K562 (cell line): ENCODE results near the gene MLLT11. TPM values are rescaled to one million over a fixed set of nuclear protein-coding genes. Genes with fewer than 3 reads are reported as not detected.

ENCODE experiments used
- ATF1 ChIP-seq, 2 experiments: fragments of 450-650 bp in 1 of 2; IDR thresholded peaks; 2 replicates each; pipeline ENCODE4 v1.6.1; 2016; ENCODE audit warnings: missing compliant biosample characterization in 1 of 2, missing genetic modification characterization in 1 of 2
- BMI1 ChIP-seq: fragments of 150-350 bp; IDR thresholded peaks from 2 replicates; pipeline ENCODE4 v1.6.1; 2014; ENCODE audit warnings: low read length
- CEBPG ChIP-seq, 3 experiments: fragments of 200-800 bp in 1 of 3; sonication (Bioruptor generic) in 1 of 3; sonication (generic) in 1 of 3; formaldehyde crosslinking in 1 of 3; IDR thresholded peaks in 2 of 3; conservative IDR thresholded peaks in 1 of 3; 2 replicates each; pipeline versions ENCODE4 v1.6.1 to v1.8.0; 2016 to 2022; ENCODE audit warnings: missing compliant biosample characterization in 2 of 3, missing genetic modification characterization in 2 of 3, mild to moderate bottlenecking in 1 of 3, missing genetic modification reagents in 1 of 3
- FOXP1 ChIP-seq: sonication (generic); formaldehyde crosslinking; IDR thresholded peaks from 2 replicates; pipeline ENCODE4 v1.8.0; 2022; ENCODE audit warnings: mild to moderate bottlenecking, missing genetic modification reagents
- GTF2B ChIP-seq: IDR thresholded peaks from 2 replicates; pipeline ENCODE4 v1.6.1; 2011; ENCODE audit not compliant: insufficient read length; ENCODE audit errors: extremely low read depth
- MTA2 ChIP-seq: fragments of 450-650 bp; IDR thresholded peaks from 2 replicates; pipeline ENCODE4 v1.6.1; 2016; ENCODE audit warnings: low read depth
- NR3C1 ChIP-seq: sonication (generic); formaldehyde crosslinking; IDR thresholded peaks from 2 replicates; pipeline ENCODE4 v1.8.1; 2022; ENCODE audit warnings: missing genetic modification reagents
- NRF1 ChIP-seq, 2 experiments: fragments of 450-650 bp; IDR thresholded peaks in 1 of 2; conservative IDR thresholded peaks in 1 of 2; 2 replicates each; pipeline ENCODE4 v1.6.1; 2014; ENCODE audit warnings: mild to moderate bottlenecking in 2 of 2
- POLR2G ChIP-seq: fragments of 200-400 bp; formaldehyde crosslinking; IDR thresholded peaks from 2 replicates; pipeline ENCODE4 v1.6.1; 2017; ENCODE audit warnings: low read depth, mild to moderate bottlenecking, antibody characterized with exemption, low read length, moderate library complexity
- SETDB1 ChIP-seq: IDR thresholded peaks from one replicate; pipeline ENCODE4 v1.6.1; 2012; ENCODE audit warnings: low read length, control low read depth, inconsistent platforms
- SIN3A ChIP-seq, 2 experiments: fragments of 150-350 bp in 1 of 2; IDR thresholded peaks; 2 replicates each; pipeline ENCODE4 v1.6.1; 2011 to 2016; ENCODE audit warnings: borderline replicate concordance in 2 of 2, low read depth in 2 of 2, low read length in 2 of 2, mild to moderate bottlenecking in 2 of 2, moderate library complexity in 2 of 2; ENCODE audit not compliant: control insufficient read depth in 1 of 2
- STAG1 ChIP-seq: sonication (generic); formaldehyde crosslinking; IDR thresholded peaks from 2 replicates; pipeline ENCODE4 v1.5.0; 2020; ENCODE audit warnings: missing genetic modification reagents, borderline replicate concordance
- TARDBP ChIP-seq: fragments of 450-650 bp; IDR thresholded peaks from 2 replicates; pipeline ENCODE4 v1.6.1; 2016
- ZNF133 ChIP-seq: fragments of 250-450 bp; sonication (Bioruptor Pico); IDR thresholded peaks from 2 replicates; pipeline ENCODE4 v1.4.0; 2020; ENCODE audit warnings: mild to moderate bottlenecking
- ZNF184 ChIP-seq: sonication (generic); formaldehyde crosslinking; IDR thresholded peaks from 2 replicates; pipeline ENCODE4 v1.5.0; 2020; ENCODE audit warnings: missing genetic modification reagents
- ZNF609 ChIP-seq: sonication (generic); formaldehyde crosslinking; IDR thresholded peaks from 2 replicates; pipeline ENCODE4 v1.8.1; 2023; ENCODE audit warnings: missing genetic modification reagents, mild to moderate bottlenecking, borderline replicate concordance
- ZNF668 ChIP-seq: fragments of 250-450 bp; sonication (Bioruptor Pico); IDR thresholded peaks from 2 replicates; pipeline ENCODE4 v1.8.0; 2022; ENCODE audit warnings: mild to moderate bottlenecking, inconsistent platforms
- polyA plus RNA-seq, 8 experiments: library from polyadenylated mRNA; depleted of rRNA in 4 of 8; stranded (reverse) in 5 of 8; unstranded in 3 of 8; fragments of >200 nt; fragmentation: Nextera tagmentation in 2 of 8; fragmentation: Illumina TruSeq in 1 of 8; extraction: Ambion mirVana in 2 of 8; extraction: Trizol in 1 of 8; gene quantifications; 2 replicates each; pipeline versions ENCODE4 v1.2.1 to v1.2.3, GENCODE V29; 2011 to 2014; ENCODE audit warnings: inconsistent platforms in 1 of 8, missing spikeins in 1 of 8
- total RNA-seq, 7 experiments: library from RNA; depleted of rRNA in 6 of 7; stranded (reverse); fragments of >200 nt in 6 of 7; fragmentation: Illumina TruSeq in 2 of 7; extraction: Trizol in 2 of 7; gene quantifications; 2 replicates each; pipeline versions ENCODE4 v1.2.1 to v1.2.3, GENCODE V29; 2011 to 2021; ENCODE audit warnings: low replicate concordance in 1 of 7
- TF ChIP-seq, protein P1 (sequence below): fragments of 250-450 bp; sonication (Bioruptor Pico); IDR thresholded peaks from 2 replicates; pipeline ENCODE4 v1.4.0; 2020; ENCODE audit warnings: mild to moderate bottlenecking
- TF ChIP-seq, protein P2 (sequence below): fragments of 250-450 bp; sonication (Bioruptor Pico); IDR thresholded peaks from 2 replicates; pipeline ENCODE4 v1.8.0; 2022; ENCODE audit warnings: moderate library complexity, mild to moderate bottlenecking, inconsistent platforms

Gene MLLT11
- total and polyA plus RNA-seq, 9 of the 15 experiments (the other 6 are each of a cell fraction or from before 2014, with no cell fraction given), result 12.1 to 91.0 (median 22.0) TPM

DNA sequence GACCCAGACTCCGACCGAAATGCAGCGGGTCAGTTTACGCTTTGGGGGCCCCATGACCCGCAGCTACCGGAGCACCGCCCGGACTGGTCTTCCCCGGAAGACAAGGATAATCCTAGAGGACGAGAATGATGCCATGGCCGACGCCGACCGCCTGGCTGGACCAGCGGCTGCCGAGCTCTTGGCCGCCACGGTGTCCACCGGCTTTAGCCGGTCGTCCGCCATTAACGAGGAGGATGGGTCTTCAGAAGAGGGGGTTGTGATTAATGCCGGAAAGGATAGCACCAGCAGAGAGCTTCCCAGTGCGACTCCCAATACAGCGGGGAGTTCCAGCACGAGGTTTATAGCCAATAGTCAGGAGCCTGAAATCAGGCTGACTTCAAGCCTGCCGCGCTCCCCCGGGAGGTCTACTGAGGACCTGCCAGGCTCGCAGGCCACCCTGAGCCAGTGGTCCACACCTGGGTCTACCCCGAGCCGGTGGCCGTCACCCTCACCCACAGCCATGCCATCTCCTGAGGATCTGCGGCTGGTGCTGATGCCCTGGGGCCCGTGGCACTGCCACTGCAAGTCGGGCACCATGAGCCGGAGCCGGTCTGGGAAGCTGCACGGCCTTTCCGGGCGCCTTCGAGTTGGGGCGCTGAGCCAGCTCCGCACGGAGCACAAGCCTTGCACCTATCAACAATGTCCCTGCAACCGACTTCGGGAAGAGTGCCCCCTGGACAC is 12.1 kb upstream of the MLLT11 start (continued):
- TF ChIP-seq NRF1 (conservative IDR thresholded peaks at IDR 0.05 in 1 of 2, IDR thresholded peaks at IDR 0.05 in 1 of 2) (no peak; a peak in 1 of 4 replicates), FOXP1 (CRISPR knock-in tag) (peak; percentile 27; the same call in 1 of the 2 replicates), SETDB1 (no peak), ZNF668 (CRISPR knock-in tag) (no peak), BMI1 (no peak), ATF1 (CRISPR knock-in tag; IDR thresholded peaks at IDR 0.05) (no peak), ATF1 (tag; IDR thresholded peaks at IDR 0.05) (no peak), ZNF184 (CRISPR knock-in tag) (no peak), MTA2 (no peak), NR3C1 (0 out of 2 replicates have a peak, but pooled peaks have one; percentile 34), POLR2G (peak; percentile 78), STAG1 (CRISPR knock-in tag) (peak; percentile 7; the same call in 1 of the 2 replicates), CEBPG (CRISPR knock-in tag; IDR thresholded peaks at IDR 0.05) (no peak; the same call in 1 of the 2 replicates), CEBPG (tag; conservative IDR thresholded peaks at IDR 0.05 in 1 of 2, IDR thresholded peaks at IDR 0.05 in 1 of 2) (no peak), GTF2B (no peak), ZNF609 (CRISPR knock-in tag) (no peak), SIN3A (IDR thresholded peaks at IDR 0.05; ENCODE audit: borderline replicate concordance in 2 of 2, control insufficient read depth in 1 of 2, low read depth in 2 of 2, low read length in 2 of 2) (no peak), ZNF133 (CRISPR knock-in tag) (no peak), TARDBP (no peak)
- TF ChIP-seq, protein P1, sequence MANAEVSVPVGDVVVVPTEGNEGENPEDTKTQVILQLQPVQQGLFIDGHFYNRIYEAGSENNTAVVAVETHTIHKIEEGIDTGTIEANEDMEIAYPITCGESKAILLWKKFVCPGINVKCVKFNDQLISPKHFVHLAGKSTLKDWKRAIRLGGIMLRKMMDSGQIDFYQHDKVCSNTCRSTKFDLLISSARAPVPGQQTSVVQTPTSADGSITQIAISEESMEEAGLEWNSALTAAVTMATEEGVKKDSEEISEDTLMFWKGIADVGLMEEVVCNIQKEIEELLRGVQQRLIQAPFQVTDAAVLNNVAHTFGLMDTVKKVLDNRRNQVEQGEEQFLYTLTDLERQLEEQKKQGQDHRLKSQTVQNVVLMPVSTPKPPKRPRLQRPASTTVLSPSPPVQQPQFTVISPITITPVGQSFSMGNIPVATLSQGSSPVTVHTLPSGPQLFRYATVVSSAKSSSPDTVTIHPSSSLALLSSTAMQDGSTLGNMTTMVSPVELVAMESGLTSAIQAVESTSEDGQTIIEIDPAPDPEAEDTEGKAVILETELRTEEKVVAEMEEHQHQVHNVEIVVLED (CRISPR knock-in tag), result no peak
- TF ChIP-seq, protein P2, sequence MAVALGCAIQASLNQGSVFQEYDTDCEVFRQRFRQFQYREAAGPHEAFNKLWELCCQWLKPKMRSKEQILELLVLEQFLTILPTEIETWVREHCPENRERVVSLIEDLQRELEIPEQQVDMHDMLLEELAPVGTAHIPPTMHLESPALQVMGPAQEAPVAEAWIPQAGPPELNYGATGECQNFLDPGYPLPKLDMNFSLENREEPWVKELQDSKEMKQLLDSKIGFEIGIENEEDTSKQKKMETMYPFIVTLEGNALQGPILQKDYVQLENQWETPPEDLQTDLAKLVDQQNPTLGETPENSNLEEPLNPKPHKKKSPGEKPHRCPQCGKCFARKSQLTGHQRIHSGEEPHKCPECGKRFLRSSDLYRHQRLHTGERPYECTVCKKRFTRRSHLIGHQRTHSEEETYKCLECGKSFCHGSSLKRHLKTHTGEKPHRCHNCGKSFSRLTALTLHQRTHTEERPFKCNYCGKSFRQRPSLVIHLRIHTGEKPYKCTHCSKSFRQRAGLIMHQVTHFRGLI, result no peak
